Measurements from ENCODE around the gene SKAP2.
"Not testable (repeated sequence)": the region's sequence is repeated elsewhere in the genome, so short reads cannot be mapped to it uniquely, and the experiment has no call there.

SKAP2 gene

DNA sequence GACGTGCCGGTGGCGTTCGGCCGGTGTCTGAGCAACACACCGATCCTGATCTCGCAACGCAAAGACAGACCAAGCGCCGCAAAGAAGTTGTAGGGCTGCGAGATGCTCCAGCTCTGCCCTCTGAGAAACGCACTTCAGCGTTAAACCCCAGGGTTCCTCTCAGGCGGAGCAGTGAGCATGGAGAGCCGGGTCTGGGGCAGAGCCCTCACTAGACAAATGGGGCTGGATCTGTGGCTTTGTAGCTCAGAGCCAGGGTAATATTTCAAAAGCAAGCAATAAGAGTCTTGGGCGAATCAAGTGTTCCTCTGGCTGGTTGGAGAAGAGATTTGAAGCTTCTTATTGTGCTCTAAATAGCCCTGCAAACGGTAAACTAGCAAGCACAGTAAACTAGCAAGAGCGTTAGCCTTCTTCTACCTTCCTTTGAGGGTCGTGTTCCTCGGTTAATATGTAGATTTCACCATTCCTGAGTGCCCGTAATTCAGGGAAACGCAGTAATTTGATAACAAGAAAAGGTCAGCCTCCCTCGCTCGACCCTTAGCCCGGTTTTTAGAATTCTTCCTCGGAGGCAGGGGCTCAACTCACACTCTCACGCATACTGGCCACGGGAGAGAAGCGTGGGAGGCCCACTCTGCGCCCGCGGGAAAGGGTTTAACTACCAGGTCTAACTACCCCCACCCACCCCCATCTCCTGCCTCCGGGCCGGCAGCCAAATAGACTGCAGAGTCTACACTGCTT, 6.7 kb downstream of the SKAP2 start:
- no peak for DNase-seq (ENCODE audit: low read depth in 2 of 2, low spot score in 1 of 2)

DNA sequence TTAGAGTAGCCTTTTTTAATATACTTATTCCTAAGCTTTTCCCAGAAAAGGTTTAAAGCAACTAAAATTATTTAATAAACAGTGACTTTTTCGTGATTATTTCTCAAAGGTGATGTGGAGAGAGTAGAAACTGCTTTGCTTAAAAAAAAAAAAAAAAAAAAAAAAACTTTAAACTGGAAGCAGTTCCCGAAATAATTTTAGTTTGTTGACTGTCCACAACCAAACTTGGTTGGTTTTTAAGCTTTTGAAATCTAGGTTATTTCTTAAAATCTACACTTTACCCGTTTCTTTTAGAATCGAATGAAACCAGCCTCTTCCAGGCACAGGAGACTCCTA, 7.3 kb downstream of the SKAP2 start:
- DNase-seq (ENCODE audit: low read depth in 2 of 2, low spot score in 1 of 2): no peak

DNA sequence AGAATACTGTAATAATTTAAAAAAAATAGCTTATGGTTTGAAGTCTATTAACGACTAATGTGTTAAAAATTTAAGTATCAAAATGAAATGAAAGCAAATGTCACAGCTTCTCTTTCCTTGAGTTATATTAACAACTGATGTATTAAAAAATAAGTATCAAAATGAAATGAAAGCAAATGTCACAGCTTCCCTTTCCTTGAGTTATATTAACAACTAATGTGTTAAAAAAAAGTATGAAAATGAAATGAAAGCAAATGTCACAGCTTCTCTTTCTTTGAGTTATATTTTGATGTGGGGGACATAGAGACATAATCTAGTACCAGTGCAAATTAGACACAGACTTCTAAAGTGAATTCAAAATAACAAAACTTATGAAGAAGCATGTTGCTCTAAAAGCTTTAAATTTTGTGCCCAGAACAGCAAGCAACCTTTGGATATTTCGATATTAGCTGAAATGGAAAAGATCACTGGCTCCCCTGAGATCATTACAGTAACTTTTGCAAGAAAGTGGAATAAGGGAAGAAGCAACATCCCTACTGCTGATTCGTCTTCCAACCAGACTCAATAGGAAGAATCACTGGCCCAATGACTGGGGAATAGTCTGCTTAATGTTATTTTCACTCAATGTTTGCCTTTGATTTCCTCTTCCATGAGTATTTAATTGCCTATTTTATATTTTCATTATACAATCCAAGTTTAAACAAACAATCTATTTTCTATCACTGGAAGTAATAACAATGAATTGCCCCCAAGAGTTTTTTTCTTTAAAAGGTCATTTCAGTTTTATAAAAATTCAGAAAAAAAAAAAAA, 8.0 kb downstream of the SKAP2 start:
- no peak for DNase-seq (ENCODE audit: low read depth in 2 of 2, low spot score in 1 of 2)

DNA sequence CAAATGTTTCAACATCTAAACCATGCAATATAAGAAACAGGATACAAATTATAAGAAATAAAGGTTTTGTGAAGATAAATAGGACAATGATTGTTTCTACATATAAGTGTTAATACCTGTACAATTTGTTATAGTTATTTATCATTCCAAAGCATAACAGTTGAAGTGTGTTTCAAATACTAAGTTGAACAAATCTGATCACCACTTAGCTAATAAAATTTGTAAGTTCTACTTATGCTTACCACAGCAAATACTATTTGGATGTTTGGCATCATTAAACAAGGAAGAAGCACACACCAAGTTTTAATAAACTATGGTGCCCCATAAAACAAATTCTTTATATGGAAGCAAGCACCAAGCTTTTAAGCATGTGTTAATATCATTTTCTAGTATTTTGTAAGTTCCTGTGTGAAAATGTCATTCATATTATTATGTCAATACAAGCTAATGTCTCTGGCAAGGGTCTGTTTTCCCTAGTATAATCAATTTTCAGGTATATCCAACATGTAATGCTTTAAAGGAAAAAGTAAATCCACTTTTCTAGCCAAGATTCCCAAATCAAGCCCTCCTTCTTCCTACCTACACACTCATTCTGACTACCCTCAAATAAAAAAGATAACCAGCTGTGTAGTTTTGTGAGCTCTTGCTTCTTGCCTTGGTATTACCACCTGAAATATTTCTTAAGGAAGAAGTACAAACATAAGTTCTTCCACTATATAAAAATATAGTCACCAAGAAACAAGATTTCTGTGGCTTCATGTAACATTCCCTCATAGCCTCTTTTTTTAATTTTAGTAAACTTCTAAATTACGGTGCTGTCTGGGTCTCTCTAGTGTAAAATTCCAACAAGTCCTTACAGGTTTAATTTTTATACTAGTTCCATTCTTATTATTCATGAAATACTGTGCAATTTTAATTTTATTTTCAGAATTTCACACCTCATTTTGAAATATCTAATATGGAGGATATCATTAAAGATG, 9.2 kb downstream of the SKAP2 start:
- DNase-seq (ENCODE audit: low read depth in 2 of 2, low spot score in 1 of 2): no peak

DNA sequence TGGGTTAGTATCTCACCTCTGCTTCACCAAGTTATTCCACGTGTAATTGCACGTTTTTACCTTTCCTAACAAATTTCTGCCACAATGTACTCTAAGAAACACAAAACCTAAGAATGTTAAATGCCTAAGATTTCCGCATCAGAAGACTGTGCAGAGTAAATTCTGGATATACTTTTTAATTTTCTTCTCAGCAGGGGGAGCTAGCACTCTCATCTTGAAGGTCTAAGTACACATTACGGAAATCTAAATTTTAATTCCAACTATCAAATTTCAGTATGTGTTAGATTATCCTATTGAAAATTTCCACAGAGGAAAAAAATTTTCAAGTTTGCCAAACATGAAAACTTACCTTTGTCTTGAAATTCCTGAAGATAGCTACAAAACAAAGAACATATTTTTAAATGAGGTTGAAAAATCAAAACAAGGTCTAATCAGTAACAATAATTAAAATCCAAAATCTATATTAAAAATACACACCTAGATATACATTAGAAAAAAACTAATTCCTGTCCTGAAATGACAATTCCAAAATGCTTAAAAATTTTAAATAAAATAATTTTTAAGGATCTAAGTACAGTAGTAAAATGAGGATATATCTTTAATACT, 10.5 kb downstream of the SKAP2 start:
- no peak for DNase-seq (ENCODE audit: low read depth in 2 of 2, low spot score in 1 of 2)

DNA sequence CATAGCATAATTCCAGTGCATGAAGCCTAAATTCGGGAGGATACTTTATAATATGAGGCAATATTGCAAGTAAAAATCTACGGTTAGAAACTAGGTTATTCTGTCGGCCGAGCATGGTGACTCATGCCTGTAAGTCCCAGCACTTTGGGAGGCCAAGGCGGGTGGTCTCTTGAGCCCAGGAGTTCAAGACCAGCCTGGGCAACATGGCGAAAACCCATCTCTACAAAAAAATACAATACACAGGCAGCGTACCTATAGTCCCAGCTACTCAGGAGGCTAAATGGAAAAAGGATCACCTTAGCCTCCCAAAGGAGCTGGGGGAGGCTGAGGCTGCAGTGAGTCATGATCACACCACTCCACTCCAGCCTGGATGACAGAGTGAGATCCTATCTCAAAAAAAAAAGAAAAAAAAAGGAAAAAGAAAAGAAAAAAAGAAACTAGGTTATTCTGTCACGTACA, 14.2 kb downstream of the SKAP2 start:
- DNase-seq (ENCODE audit: low read depth in 2 of 2, low spot score in 1 of 2): no peak

DNA sequence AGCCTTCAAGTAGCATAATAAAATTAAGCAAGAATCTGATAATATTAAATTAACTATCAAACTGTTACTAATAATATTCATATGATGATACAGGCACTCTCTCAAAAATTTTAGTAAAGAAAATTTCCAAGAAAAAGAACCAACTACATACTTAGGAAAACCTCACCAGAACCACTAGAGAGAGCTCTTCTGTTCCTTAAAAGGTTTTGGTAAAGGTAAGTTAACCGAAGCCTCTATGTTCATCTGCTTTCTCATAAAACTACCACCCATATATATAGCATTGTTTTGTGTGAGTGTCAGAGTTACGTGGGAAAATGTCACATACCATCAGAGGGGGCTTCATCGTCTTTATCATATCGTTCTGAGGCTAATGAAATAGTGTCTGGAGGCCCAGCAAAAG, 20.7 kb downstream of the SKAP2 start:
- no peak for DNase-seq (ENCODE audit: low read depth in 2 of 2, low spot score in 1 of 2)

DNA sequence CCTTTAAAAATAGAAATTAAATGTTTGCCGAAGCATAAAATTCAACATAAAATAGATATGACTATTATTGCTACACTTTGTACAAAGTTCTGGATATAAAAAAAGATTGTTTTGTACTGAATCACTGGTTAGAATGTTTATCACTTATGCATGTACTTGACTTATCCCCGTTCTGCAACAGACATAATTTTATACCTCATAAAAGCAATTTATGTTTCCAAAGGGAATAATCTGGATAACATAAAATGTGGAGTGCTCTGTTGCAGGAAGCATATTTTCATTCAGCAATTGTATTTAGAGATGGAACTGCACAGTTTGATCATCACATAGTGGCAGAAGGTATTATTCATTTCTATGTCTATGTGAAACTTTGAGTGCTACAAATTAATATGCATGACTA, 21.5 kb downstream of the SKAP2 start:
- no peak for DNase-seq (ENCODE audit: low read depth in 2 of 2, low spot score in 1 of 2)

DNA sequence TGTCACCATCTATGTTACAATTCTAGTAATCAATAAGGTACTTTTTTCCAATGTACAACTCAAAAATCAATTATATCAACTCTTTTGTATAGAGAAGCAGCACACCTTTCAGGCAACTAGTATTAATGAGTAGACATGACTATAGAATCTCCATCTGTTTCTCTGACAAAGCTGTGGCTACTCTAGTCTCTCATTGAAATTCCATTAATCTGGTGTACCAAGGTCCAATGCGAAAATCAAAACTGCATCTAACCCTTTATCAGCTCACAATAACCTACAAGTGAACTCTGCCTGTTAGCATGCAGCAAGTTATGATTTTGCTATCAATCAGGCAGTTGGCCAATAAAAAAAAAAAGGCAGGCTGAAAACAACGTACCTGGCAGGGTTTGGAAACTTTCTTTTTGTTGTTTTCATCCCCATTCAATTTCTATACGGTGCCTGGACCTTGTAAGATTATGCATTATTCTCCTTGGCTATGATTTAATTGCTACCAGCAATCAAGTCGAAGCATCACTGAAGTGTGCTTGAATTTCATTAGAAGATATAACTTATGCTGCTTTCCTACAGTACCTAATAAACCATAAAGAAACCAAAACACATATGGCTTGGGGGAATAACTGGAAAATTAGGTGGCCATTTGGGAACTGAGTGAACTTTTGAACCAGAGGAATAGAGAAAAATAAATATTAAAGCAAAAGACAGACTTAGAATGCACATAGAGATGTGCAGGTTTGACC, 23.2 kb downstream of the SKAP2 start:
- DNase-seq (ENCODE audit: low read depth in 2 of 2, low spot score in 1 of 2): no peak

DNA sequence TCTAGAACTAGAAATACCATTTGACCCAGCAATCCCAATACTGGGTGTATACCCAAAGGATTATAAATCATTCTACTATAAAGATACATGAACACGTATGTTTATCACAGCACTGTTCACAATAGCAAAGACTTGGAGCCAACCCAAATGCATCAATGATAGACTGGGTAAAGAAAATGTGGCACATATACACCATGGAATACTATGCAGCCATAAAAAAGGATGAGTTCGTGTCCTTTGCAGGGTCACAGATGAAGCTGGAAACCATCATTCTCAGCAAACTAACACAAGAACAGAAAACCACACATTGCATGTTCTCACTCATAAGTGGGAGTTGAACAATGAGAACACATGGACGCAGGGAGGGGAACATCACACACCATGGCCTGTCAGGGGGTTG, 27.6 kb downstream of the SKAP2 start:
- not testable (repeated sequence) for DNase-seq (ENCODE audit: low read depth in 2 of 2, low spot score in 1 of 2)

DNA sequence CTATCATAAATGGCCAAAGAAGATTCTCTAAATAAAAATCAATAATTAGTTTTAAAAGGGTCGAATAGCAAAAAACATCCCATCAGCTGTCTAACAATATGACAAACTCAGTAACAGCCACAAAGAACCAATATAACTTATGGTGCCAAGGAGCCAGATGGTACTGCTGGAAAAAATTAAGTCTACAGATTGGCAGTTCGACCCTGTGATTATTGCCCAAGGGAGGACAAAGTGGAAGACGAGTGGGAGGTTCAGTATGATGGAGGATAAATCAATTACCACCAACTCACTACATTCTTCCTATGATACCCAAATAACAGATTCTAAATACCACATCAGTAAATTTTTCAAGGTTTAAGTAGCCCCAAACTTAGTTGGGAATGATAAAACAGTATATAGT, 49.0 kb downstream of the SKAP2 start:
- no peak for DNase-seq (ENCODE audit: low read depth in 2 of 2, low spot score in 1 of 2)

DNA sequence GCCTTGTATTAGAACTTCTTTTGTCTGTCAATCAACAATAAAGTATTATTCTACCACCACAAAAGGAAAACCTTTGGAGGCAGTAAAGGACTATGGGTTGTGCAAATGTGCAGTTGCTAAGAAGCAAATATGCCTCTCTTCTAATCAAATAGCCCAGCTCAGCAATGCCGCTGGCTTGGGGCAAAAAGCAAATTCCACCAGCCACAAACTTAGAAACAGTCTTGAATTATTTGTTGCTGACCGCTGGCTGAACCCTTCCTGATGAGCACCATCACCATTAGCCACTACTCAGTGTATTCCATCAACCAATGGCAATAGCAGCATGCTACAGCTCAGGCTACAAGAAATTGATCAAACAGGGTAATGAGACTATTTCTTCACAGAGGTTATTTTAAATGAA, 51.0 kb downstream of the SKAP2 start:
- no peak for DNase-seq (ENCODE audit: low read depth in 2 of 2, low spot score in 1 of 2)

DNA sequence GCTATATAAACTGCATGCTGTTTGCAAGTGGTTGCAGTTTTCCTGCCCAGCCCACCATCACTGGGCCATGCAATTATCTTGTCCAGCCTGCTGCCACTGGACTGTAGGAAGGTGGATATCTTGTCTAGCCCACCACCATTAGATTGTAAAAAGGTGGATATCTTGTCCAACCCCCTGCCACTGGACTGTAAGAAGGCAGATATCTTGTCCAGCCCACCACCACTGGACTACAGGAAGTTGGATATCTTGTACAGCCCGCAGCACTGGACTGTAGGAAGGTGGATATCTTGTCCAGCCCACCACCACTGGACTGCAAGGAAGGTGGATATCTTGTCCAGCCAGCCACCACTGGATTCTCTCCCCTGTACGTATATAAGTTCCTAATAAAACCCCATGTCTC, 69.8 kb downstream of the SKAP2 start:
- DNase-seq (ENCODE audit: low read depth in 2 of 2, low spot score in 1 of 2): no peak

DNA sequence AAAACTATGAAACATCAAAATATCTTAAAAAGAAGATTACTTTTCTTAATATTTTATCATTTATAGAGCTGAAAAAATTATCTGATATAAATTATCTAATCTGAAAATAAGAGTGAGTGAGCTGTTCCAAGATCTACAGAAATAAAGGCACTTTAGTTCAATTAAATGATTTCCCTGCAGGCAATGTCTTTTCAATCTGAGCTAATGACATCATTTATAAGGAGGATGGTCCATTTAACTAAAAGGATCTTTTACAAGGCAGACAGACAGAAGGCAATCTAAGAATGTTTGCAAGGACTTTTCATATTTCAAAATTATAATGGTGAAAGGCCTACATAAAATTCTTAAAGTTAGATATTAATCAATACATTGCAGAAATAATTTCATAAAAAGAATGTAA, 71.8 kb downstream of the SKAP2 start:
- no peak for DNase-seq (ENCODE audit: low read depth in 2 of 2, low spot score in 1 of 2)

DNA sequence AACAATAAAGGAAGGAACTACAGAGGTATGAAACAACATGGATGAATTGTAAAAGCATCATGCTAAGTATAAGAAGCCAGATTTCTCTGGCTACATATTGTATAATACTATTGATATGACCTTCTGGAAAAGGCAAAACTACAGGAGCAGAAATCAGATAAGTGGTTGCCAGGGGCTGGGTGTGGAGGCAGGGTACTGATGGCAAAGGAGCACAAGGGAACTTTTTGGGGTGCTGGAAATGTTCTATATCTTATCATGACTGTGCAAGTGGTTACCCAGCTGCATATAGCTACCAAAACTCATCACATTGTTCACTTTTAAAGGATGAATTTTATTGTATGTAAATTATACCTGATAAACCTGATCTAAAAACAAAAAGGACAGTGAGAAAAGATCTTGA, 72.4 kb downstream of the SKAP2 start:
- no peak for DNase-seq (ENCODE audit: low read depth in 2 of 2, low spot score in 1 of 2)

DNA sequence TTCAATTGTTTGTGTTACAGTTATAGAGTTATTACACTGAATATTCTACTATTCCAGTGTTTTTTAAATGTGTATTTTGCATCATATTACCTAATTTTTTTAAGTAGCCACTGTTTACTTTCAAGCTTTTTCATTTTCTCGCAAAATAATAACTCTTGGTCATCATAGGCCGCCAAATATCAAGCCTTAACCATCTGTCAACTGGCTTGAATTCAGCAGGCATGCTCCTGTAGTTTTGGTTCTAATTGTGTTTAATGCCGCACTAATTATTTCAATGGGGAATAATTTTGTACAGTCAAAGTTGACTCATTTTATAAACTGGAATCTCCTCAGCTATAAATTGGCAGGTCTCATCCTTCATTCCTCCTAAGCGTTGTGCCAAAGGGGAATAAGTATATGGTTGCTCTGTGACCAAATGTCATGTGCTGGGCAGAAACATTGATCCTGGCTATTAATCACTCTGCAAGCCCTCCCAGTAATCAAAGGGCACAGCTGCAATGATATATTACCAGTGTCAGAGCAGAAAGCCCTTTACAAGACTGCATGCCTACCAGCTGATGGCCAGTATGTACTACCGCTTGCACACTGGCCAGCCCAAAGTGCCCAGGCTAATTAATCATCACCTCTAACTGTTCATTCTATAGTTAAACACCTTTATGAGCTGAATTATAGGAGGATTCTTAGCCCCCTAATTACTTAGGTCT, 74.8 kb downstream of the SKAP2 start:
- DNase-seq (ENCODE audit: low read depth in 2 of 2, low spot score in 1 of 2): no peak

DNA sequence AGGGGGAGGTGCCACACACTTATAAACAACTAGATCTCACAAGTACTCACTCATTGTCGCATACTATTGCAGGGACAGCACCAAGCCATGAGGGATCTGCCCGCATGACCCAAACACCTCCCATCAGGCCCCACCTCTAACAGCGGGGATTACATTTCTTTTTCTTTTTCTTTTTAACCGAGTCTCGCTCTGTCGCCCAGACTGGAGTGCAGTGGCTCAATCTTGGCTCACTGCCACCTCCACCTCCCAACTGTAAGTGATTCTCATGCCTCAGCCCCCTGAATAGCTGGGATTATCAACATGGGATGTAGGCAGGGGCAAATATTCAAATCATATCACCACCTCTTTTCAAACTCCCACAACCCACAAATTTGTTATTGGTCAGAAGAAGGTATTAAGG, 76.7 kb downstream of the SKAP2 start:
- DNase-seq (ENCODE audit: low read depth in 2 of 2, low spot score in 1 of 2): no peak

DNA sequence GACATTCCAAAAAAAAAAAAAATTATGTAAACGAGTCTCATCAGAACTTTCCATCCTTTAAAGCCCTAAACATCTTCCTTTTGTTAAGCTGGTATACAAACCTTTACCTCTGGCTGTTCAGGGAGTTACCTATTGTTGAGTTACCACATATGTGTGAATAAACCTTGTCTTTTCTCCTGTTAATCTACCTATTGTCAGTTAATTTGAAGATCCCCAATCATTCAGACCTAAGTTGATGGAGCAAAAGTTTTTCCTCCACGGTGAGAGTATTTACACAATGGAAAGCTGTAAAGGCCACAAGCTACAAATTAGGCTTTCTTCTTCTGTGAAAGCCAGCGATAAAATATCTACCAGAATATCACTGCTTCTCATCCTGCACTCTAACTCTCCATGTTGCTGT, 80.3 kb downstream of the SKAP2 start:
- no peak for DNase-seq (ENCODE audit: low read depth in 2 of 2, low spot score in 1 of 2)

DNA sequence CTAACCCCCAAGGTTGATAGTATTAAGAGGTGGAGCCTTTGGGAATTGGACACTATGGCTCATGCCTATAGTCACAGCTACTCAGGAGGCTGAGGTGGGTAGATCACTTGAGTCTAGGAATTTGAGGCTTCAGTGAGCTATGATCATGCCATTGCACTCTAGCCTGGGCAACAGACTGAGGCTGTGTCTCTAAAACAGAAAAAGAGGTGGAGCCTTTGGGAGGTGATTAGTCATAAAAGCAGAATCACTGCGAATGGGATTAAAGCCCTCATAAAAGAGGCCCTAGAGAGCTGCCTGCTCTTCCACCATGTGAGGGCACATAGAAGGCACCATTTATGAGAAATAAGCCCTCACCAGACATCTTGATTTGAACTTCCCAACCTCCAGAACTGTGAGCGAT, 81.9 kb downstream of the SKAP2 start:
- DNase-seq (ENCODE audit: low read depth in 2 of 2, low spot score in 1 of 2): no peak
